GM19324 (cell line): ENCODE results near the gene SENP7.

ENCODE experiments used
- ATAC-seq: cut with Tn5 transposase; IDR thresholded peaks from one replicate; pipeline ENCODE4 v1.9.1; 2021; ENCODE audit warnings: mild to moderate bottlenecking, moderate library complexity; ENCODE audit not compliant: unreplicated experiment, low FRiP score

Gene SENP7

GRCh38 chr3:101281521-101282030 is 231.4 kb downstream of the SENP7 start:
- ATAC-seq, result no peak

- ATAC-seq, result no peak
Observed at GRCh38 chr3:101279765-101280385, 233.1 kb downstream of the SENP7 start.

GRCh38 chr3:101279162-101279561 is 233.8 kb downstream of the SENP7 start:
- ATAC-seq, result no peak

GRCh38 chr3:101278727-101279126 is 234.3 kb downstream of the SENP7 start:
- no peak for ATAC-seq
